HCT116 (cell line): ENCODE measurements around the gene GP1BB. TPM values are rescaled to one million over a fixed set of nuclear protein-coding genes. Genes with fewer than 3 reads are reported as not detected.

ENCODE experiments used
- ATAC-seq: fragments of 200-7000 bp; cut with Tn5 transposase; 2 replicates; pipeline ENCODE4 v1.9.1; 2020; ENCODE audit warnings: mild to moderate bottlenecking, moderate library complexity
- BruUV-seq: library from RNA; stranded (reverse); fragments of 400-500 nt; replicated peaks from 2 replicates; lab custom pipeline; 2021; lab: Mats Ljungman, UMichigan
- CTCF ChIA-PET: fragments of 300-600 bp; sonication (Branson Sonifier 250); formaldehyde crosslinking; loops from one replicate; lab custom pipeline; 2021; ENCODE audit warnings: antibody characterized with exemption; lab: Charles Lee
- POLR2A ChIA-PET: fragments of 300-600, 350-600 bp; sonication (Branson Sonifier 250); formaldehyde crosslinking; loops from one replicate; lab custom pipeline; 2021; ENCODE audit warnings: antibody characterized with exemption; lab: Charles Lee
- RAD21 ChIA-PET, 2 experiments: fragments of 300-600 bp; sonication (Branson Sonifier 250); formaldehyde crosslinking; loops; one replicate each; lab custom pipeline; 2023; ENCODE audit warnings: low total read pairs in 2 of 2; ENCODE audit not compliant: uncharacterized antibody in 2 of 2, unreplicated experiment in 2 of 2, low non-redundant PET in 1 of 2; lab: Charles Lee
- DNase-seq: peaks from one replicate; pipeline ENCODE4 v3.0.0-alpha.2; 2010; ENCODE audit warnings: low read depth, low spot score
- H2AFZ ChIP-seq: fragments of 200-600 bp; shearing (Covaris generic), sonication (generic); 2 replicates; pipeline ENCODE4 v1.6.1; 2017; ENCODE audit warnings: low read depth, mixed run types, mixed read lengths, antibody characterized with exemption, low read length; ENCODE audit not compliant: poor library complexity, severe bottlenecking
- H3K27ac ChIP-seq: 2 replicates; pipeline ENCODE4 v1.5.1; 2012; ENCODE audit warnings: low read depth, low read length
- H3K27me3 ChIP-seq: fragments of 200-600 bp; sonication (generic); 2 replicates; pipeline ENCODE4 v1.6.1; 2016; ENCODE audit warnings: mixed run types, low read length, mixed read lengths; ENCODE audit not compliant: insufficient read depth
- H3K36me3 ChIP-seq, 2 experiments: fragments of 200-500 bp in 1 of 2; fragments of 200-600 bp in 1 of 2; sonication (Bioruptor generic) in 1 of 2; sonication (generic) in 1 of 2; 2 replicates each; pipeline versions ENCODE4 v1.5.1 to v1.6.1; 2014 to 2016; ENCODE audit warnings: low read length in 2 of 2, inconsistent platforms in 1 of 2, mixed read lengths in 1 of 2, mixed run types in 1 of 2; ENCODE audit not compliant: insufficient read depth in 2 of 2, control insufficient read depth in 1 of 2
- H3K4me1 ChIP-seq, 2 experiments: fragments of 200-600 bp in 1 of 2; sonication (generic) in 1 of 2; 2 replicates each; pipeline versions ENCODE4 v1.5.1 to v1.6.1; 2012 to 2017; ENCODE audit warnings: low read length in 2 of 2, inconsistent platforms in 1 of 2, mild to moderate bottlenecking in 1 of 2, mixed read lengths in 1 of 2, mixed run types in 1 of 2, moderate library complexity in 1 of 2; ENCODE audit not compliant: insufficient read depth in 2 of 2, control insufficient read depth in 1 of 2
- H3K4me2 ChIP-seq: fragments of 200-600 bp; sonication (generic); 2 replicates; pipeline ENCODE4 v1.6.1; 2017; ENCODE audit warnings: mixed run types, low read length, mixed read lengths
- H3K4me3 ChIP-seq, 2 experiments: fragments of 200-600 bp in 1 of 2; sonication (generic) in 1 of 2; replicated peaks in 1 of 2; 2 replicates each; pipeline ENCODE4 v1.5.1; 2011 to 2016; ENCODE audit warnings: low read length in 2 of 2, control low read depth in 1 of 2, low read depth in 1 of 2, mild to moderate bottlenecking in 1 of 2, mixed read lengths in 1 of 2, mixed run types in 1 of 2
- H3K79me2 ChIP-seq: fragments of 200-600 bp; sonication (generic); 2 replicates; pipeline ENCODE4 v1.6.1; 2017; ENCODE audit warnings: mild to moderate bottlenecking, mixed run types, low read length, moderate library complexity, mixed read lengths; ENCODE audit not compliant: insufficient read depth
- H3K9ac ChIP-seq: fragments of 200-600 bp; sonication (generic); 2 replicates; pipeline ENCODE4 v1.6.1; 2016; ENCODE audit warnings: low read length, mixed read lengths
- H3K9me2 ChIP-seq: fragments of 200-600 bp; sonication (generic), shearing (Covaris generic); 2 replicates; pipeline ENCODE4 v1.6.1; 2017; ENCODE audit warnings: mixed run types, mild to moderate bottlenecking, moderate library complexity; ENCODE audit not compliant: insufficient read depth
- H3K9me3 ChIP-seq, 2 experiments: fragments of 200-500 bp in 1 of 2; fragments of 200-600 bp in 1 of 2; sonication (Bioruptor generic) in 1 of 2; sonication (generic) in 1 of 2; 2 replicates each; pipeline ENCODE4 v1.6.1; 2014 to 2017; ENCODE audit warnings: low read length in 2 of 2, mixed read lengths in 2 of 2, inconsistent platforms in 1 of 2, low read depth in 1 of 2, mild to moderate bottlenecking in 1 of 2, mixed run types in 1 of 2, moderate library complexity in 1 of 2; ENCODE audit not compliant: control insufficient read depth in 1 of 2, insufficient read depth in 1 of 2
- H4K20me1 ChIP-seq: fragments of 200-600 bp; sonication (generic), shearing (Covaris generic); 2 replicates; pipeline ENCODE4 v1.6.1; 2017; ENCODE audit warnings: mixed run types, mild to moderate bottlenecking, moderate library complexity; ENCODE audit not compliant: insufficient read depth
- CTCF ChIP-seq, 3 experiments: fragments of 200-600 bp in 1 of 3; sonication (generic) in 1 of 3; IDR thresholded peaks in 2 of 3; conservative IDR thresholded peaks in 1 of 3; 2 replicates each; pipeline ENCODE4 v1.5.1; 2012 to 2017; ENCODE audit warnings: low read depth in 2 of 3, low read length in 2 of 3, antibody characterized with exemption in 1 of 3, borderline replicate concordance in 1 of 3, control low read depth in 1 of 3, mild to moderate bottlenecking in 1 of 3, mixed read lengths in 1 of 3, mixed run types in 1 of 3, moderate library complexity in 1 of 3; ENCODE audit not compliant: insufficient read depth in 1 of 3
- FOSL1 ChIP-seq: IDR thresholded peaks from 2 replicates; pipeline ENCODE4 v1.6.1; 2012; ENCODE audit warnings: low read depth
- JUND ChIP-seq: IDR thresholded peaks from 2 replicates; pipeline ENCODE4 v1.6.1; 2012
- RAD21 ChIP-seq: IDR thresholded peaks from 2 replicates; pipeline ENCODE4 v1.6.1; 2012; ENCODE audit warnings: low read depth, mild to moderate bottlenecking
- YY1 ChIP-seq: IDR thresholded peaks from 2 replicates; pipeline ENCODE4 v1.6.1; 2011; ENCODE audit warnings: low read length, low read depth, moderate library complexity, mild to moderate bottlenecking; ENCODE audit not compliant: insufficient replicate concordance; ENCODE audit errors: extremely low read depth
- intact Hi-C: fragments of 100-400 bp; cut with micrococcal nuclease; formaldehyde crosslinking; loops from 2 replicates; pipeline ENCODE4 v1.10.0; 2022
- total RNA-seq: library from RNA; stranded (reverse); gene quantifications from one replicate; pipeline ENCODE4 v1.2.1, GENCODE V29; 2021; ENCODE audit not compliant: unreplicated experiment

The GP1BB gene
- total RNA-seq, 1 experiment from 2014 or later = 4.8 TPM

GRCh38 chr22:19679522-19680101, 43.7 kb upstream of the GP1BB start:
- H3K27me3 ChIP-seq = no peaks in the 10 kb centered on the region
- intact Hi-C loops = loop anchor here (5.0 kb wide), 1 partner anchor 38 kb away; no protein-coding TSS in a partner anchor
- H3K9me3 ChIP-seq = no peaks in the 10 kb centered on the region
- RAD21 ChIA-PET = interaction anchor here (0.7 to 1.6 kb wide), 3 partner anchors 51 to 198 kb away, joined by 3 to 7 read pairs (median 5); no protein-coding TSS in a partner anchor
- H3K4me1 ChIP-seq = no peaks in the 10 kb centered on the region
- no peak overlapping the region for H2AFZ ChIP-seq
- no peak overlapping the region for H3K4me3 ChIP-seq
- no TSS peak for BruUV-seq
- H3K9ac ChIP-seq = no peak overlapping the region
- POLR2A ChIA-PET = no interaction called here
- H4K20me1 ChIP-seq = no peaks in the 10 kb centered on the region
- no peaks in the 10 kb centered on the region for H3K36me3 ChIP-seq
- H3K4me2 ChIP-seq = no peak overlapping the region
- CTCF ChIA-PET = interaction anchor here (0.7 to 1.8 kb wide), 6 partner anchors 10 to 38 kb away, joined by 3 to 6 read pairs (median 4); no protein-coding TSS in a partner anchor
- ATAC-seq = peak; percentile 95
- TF ChIP-seq JUND = no peak
- no peak for TF ChIP-seq YY1
- TF ChIP-seq FOSL1 = no peak
- peak; percentile 64 for TF ChIP-seq RAD21
- peak; percentile 56 to 92 (median 88); a peak in 5 of 6 replicates for TF ChIP-seq CTCF (IDR thresholded peaks at IDR 0.05 in 2 of 3, conservative IDR thresholded peaks at IDR 0.05 in 1 of 3; ENCODE audit: borderline replicate concordance in 1 of 3, insufficient read depth in 1 of 3, low read depth in 2 of 3, low read length in 2 of 3)
- TF ChIP-seq, all 23 proteins: peak for 2
- no peak overlapping the region for H3K27ac ChIP-seq
- no peaks in the 10 kb centered on the region for H3K79me2 ChIP-seq
- no peak for DNase-seq
- no peaks in the 10 kb centered on the region for H3K9me2 ChIP-seq
